Measurements from ENCODE around the gene NMD3.
"Not testable (repeated sequence)": the region's sequence is repeated elsewhere in the genome, so short reads cannot be mapped to it uniquely, and the experiment has no call there.

Gene NMD3

GRCh38 chr3:161231861-161232260 is 10.8 kb downstream of the NMD3 start:
- DNase-seq = no peak

GRCh38 chr3:161233557-161233956 is 12.4 kb downstream of the NMD3 start:
- no peak for DNase-seq

- no peak for DNase-seq
These were observed 15.1 kb downstream of the NMD3 start for GRCh38 chr3:161236240-161236639.

DNA sequence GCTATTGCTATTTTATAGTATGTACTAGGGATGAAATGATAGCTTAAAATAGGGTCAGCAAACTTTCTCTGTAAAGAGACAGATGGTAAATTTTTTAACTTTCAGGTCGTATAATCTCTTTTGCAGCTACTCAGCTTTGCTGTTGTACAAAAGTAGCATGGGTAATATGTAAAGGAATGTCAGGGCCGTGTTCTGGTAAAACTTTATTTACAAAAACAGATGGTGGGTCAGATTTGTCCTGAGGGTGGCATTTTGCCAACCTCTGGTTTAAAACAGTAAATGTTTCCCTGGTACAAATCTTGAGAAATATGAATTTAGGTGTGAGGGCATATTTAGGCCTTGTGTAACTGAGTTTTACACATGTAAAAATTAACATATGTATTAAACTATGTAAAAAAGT is 18.6 kb downstream of the NMD3 start:
- no peak for DNase-seq

DNA sequence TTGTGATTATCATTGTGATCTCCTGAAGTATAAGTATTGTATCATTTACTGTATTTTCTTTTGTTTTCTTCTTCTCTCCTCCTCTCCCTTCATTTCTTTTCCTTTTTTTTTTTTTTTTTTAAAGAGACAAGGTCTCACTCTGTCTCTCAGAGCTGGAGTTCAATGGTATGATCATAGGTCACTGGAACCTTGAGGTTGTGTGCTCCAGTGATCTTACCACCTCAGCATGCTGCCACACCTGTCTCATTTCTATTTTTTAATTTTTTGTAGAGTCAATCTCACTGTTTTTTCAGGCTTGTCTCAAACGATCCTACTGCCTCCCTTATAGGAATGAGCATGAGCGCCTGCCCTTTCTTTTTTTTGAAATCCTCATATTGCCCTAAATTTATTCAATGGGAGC is 23.4 kb downstream of the NMD3 start:
- no peak for DNase-seq

DNA sequence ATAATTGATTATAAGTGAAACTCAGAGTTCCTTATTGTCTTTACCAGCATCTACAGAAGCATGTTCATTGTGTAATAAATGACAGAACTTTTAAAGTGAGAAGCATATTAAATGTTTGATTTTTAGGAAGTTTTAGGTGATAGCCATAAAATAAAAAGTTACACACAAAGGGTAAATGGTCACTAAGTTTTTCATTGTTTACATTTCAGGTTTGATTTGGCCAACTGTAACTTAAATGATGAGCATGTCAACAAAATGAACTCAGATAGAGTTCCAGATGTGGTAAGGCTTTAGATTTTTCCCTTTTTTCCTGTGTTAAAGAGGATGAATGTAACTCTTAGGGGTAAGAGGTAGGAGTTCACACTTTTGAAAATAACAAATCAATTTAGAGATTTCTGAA is 25.9 kb downstream of the NMD3 start:
- no peak for DNase-seq

- no peak for DNase-seq
These were observed 29.0 kb downstream of the NMD3 start for GRCh38 chr3:161250116-161250515.

DNA sequence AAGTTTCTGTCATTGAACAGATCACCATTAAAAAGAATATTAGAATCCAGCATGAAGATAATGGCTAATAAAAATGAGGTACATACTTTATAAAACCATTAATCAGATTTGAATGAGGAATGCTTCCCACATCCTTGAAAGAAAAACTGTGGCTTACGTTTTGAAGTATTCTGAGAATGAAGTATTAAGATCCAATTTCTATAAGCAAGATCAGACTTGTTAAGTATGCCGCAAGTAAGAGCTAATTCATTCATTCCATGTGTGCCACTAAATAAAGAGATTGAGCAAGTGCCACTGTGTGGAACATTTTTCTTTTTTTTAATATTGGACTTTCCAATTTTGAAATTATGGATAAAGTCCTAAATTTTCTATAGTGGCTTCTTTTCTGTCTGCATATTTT is 30.6 kb downstream of the NMD3 start:
- no peak for DNase-seq

GRCh38 chr3:161252143-161252542 is 31.0 kb downstream of the NMD3 start:
- no peak for DNase-seq

GRCh38 chr3:161253711-161254110 is 32.6 kb downstream of the NMD3 start:
- no peak for DNase-seq

GRCh38 chr3:161254861-161255260 is 33.8 kb downstream of the NMD3 start:
- DNase-seq = no peak

DNA sequence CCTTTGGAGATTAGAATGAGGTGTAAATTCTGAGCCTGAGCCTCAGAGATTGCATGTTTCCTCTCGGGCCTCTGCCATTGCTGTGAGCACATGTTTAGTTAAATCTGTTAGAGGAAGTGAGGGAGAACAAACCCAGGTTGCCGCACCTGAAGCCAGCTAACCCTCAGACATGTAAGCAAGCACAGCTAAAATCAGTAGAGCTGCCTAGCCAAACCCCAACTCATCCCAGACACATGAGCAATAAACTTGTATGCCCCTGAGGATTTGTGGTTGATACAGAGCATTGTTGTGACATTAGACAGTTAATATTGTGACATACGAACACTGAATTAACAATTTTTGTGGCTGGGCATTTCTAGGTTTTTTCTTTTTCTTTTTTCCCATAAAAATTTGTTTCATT is 41.9 kb downstream of the NMD3 start:
- no peak for DNase-seq

DNA sequence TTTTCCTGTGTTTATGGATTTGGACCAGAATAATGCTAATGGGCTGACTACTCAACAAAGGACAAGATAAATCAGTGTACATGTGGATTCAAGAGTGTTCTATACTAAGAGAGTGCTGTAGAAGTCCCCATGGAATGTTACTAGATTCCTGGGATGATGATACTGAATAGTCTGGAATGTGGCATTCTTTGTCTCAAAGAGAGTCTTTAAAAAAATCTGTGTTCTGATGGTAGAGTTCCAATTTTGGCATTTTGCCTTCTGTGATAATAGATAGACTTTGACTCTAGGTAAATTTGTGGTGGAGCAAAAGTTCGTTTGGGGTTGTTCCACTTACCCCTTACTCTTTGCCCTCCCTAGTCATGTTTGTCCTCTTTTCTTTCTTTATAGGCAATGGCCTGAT is 43.7 kb downstream of the NMD3 start:
- no peak for DNase-seq

- no peak for DNase-seq
These were observed 44.9 kb downstream of the NMD3 start for GRCh38 chr3:161265916-161266571.

- peak; percentile 14 for DNase-seq
These were observed 45.6 kb downstream of the NMD3 start for GRCh38 chr3:161266731-161267150.

GRCh38 chr3:161267646-161268045 is 46.5 kb downstream of the NMD3 start:
- no peak for DNase-seq

DNA sequence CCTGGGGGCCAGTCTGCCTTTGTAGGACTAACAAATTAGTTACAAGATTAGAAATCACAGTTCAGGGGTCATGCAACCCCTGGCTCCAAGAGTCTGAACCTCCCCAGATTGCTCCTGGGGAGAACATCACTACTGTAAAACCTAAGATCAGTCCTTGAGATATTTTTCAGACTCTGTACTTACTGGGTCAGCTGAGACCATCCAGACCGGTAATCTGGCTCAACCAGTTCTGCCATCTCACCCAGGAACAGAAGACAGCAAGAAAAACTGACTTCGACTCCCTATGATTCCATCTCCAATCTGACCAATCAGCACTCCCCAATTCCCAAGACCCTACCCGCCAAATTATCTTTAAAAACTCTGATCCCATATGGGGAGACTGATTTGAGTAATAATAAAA is 47.5 kb downstream of the NMD3 start:
- no peak for DNase-seq

DNA sequence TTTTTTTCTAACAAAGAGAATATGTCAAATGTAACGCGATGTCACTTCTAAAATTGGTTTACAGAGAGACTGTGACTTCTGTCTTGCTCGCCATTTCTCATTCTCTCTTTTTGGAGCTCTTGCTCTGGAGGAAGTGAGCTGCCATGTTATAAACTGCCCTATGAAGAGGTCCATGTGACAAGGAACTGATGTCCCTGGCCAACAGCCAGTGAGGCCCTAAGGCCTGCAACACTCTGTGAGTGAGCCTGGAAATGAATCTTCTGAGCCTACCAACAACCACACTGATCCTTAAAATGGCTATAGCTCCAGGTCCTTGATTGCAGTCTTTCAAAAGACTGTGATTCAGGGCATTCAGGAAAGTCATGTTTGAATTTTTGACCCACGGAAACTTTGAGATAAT is 49.9 kb downstream of the NMD3 start:
- DNase-seq = peak; percentile 25

DNA sequence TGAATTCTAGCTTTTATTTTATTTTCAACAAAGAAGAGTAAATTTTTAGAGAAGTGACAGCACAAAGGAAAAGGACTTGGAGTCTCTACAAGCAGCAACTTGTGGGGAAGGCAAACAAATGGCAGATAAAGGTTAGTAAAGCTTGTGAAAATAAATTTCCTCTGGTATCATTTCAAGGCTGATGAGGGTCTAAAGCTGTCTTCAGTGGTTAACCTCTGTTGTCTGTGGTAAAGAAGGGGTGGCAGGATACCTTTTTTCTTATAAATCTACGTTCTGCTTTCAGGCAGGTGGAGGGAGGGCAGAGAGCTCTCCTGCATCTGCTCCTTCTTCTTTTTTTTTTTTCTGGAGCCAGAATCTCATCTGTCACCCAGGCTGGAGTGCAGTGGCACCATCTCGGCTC is 50.5 kb downstream of the NMD3 start:
- no peak for DNase-seq

DNA sequence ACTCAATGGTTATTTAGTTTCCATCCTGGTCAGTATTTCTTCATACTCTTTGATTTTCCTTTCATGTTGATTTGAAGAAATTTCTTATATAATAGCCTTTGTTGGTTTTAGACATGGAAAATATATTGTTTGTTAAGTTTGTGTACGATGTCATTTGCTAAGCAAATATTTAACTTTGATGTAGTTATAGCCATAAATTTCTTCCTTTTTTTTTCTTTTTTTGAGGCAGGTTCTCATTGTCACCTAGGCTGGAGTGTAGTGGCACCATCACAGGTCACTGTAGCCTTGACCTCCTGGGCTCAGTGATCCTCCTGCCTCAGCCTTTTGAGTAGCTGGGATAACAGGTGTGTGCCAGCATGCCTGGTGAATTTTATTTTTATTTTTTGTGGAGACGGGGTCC is 51.4 kb downstream of the NMD3 start:
- DNase-seq = no peak

- DNase-seq = peak; percentile 21
These were observed 52.6 kb downstream of the NMD3 start for GRCh38 chr3:161273589-161274218.

- DNase-seq = peak; percentile 22
These were observed 53.7 kb downstream of the NMD3 start for GRCh38 chr3:161274691-161275298.

- no peak for DNase-seq
These were observed 54.8 kb downstream of the NMD3 start for GRCh38 chr3:161275919-161276318.

GRCh38 chr3:161282387-161282786 is 61.3 kb downstream of the NMD3 start:
- DNase-seq = not testable (repeated sequence)

- DNase-seq = no peak
These were observed 63.9 kb downstream of the NMD3 start for GRCh38 chr3:161284989-161285388.

All from NCI-H2029 (cell line).